ENCODE results near the gene MACIR. TPM values are rescaled to one million over a fixed set of nuclear protein-coding genes. Genes with fewer than 3 reads are reported as not detected.

Gene MACIR
- total RNA-seq, 1 donor from 2014 or later = 10.8 TPM

GRCh38 chr5:103295424-103295823 is 36.9 kb downstream of the MACIR start:
- no peak for TF ChIP-seq CTCF (conservative IDR thresholded peaks at IDR 0.05; ENCODE audit: low read depth, low read length)
- DNase-seq (ENCODE audit: low read depth) = no peak

GRCh38 chr5:103295871-103296270 is 37.3 kb downstream of the MACIR start:
- H3K4me3 ChIP-seq (ENCODE audit: low read depth, low read length) = no peak overlapping the region
- no peak for DNase-seq (ENCODE audit: low read depth)
- TF ChIP-seq CTCF (conservative IDR thresholded peaks at IDR 0.05; ENCODE audit: low read depth, low read length) = no peak

More at GRCh38 chr5:103295424-103295823, 36.9 kb downstream of the MACIR start:
- H3K4me3 ChIP-seq (ENCODE audit: low read depth, low read length) = no peak overlapping the region

- DNase-seq (ENCODE audit: low read depth) = no peak
- TF ChIP-seq CTCF (conservative IDR thresholded peaks at IDR 0.05; ENCODE audit: low read depth, low read length) = no peak
- no peak overlapping the region for H3K4me3 ChIP-seq (ENCODE audit: low read depth, low read length)
Measured at GRCh38 chr5:103298117-103298516, 39.6 kb downstream of the MACIR start.

GRCh38 chr5:103298607-103299188 is 40.1 kb downstream of the MACIR start:
- no peak for DNase-seq (ENCODE audit: low read depth)
- TF ChIP-seq CTCF (conservative IDR thresholded peaks at IDR 0.05; ENCODE audit: low read depth, low read length) = no peak

GRCh38 chr5:103305809-103306208 is 47.2 kb downstream of the MACIR start:
- H3K4me3 ChIP-seq (ENCODE audit: low read depth, low read length) = no peak overlapping the region
- no peak for DNase-seq (ENCODE audit: low read depth)
- TF ChIP-seq CTCF (conservative IDR thresholded peaks at IDR 0.05; ENCODE audit: low read depth, low read length) = no peak

More at GRCh38 chr5:103298607-103299188, 40.1 kb downstream of the MACIR start:
- H3K4me3 ChIP-seq (ENCODE audit: low read depth, low read length) = no peak overlapping the region

- no peak for DNase-seq (ENCODE audit: low read depth)
- no peak overlapping the region for H3K4me3 ChIP-seq (ENCODE audit: low read depth, low read length)
- TF ChIP-seq CTCF (conservative IDR thresholded peaks at IDR 0.05; ENCODE audit: low read depth, low read length) = no peak
Measured at GRCh38 chr5:103307470-103307869, 48.9 kb downstream of the MACIR start.

- TF ChIP-seq CTCF (conservative IDR thresholded peaks at IDR 0.05; ENCODE audit: low read depth, low read length) = no peak
- DNase-seq (ENCODE audit: low read depth) = no peak
- H3K4me3 ChIP-seq (ENCODE audit: low read depth, low read length) = no peak overlapping the region
Measured at GRCh38 chr5:103308774-103309173, 50.2 kb downstream of the MACIR start.
